Stimulated activated CD8-positive, alpha-beta memory T cell treated with anti-CD3 and anti-CD28 coated beads, Interleukin-12 subunit alpha, Interleukin-12 subunit beta, amount 100 ng/mL, for 1 hour (primary cell): ENCODE results near the gene MAGI1.

ENCODE experiments used
- DNase-seq: peaks from one replicate; pipeline ENCODE4 v3.0.0-alpha.2; 2020; ENCODE audit warnings: low read depth

Gene MAGI1

GRCh38 chr3:65478551-65479500 lies 559.9 kb downstream of the MAGI1 start:
- no peak for DNase-seq

- DNase-seq = no peak
Measured at GRCh38 chr3:65473736-65474135, 565.0 kb downstream of the MAGI1 start.

- DNase-seq = no peak
Measured at GRCh38 chr3:65472501-65472900, 566.2 kb downstream of the MAGI1 start.

- no peak for DNase-seq
Measured at GRCh38 chr3:65466300-65466988, 572.3 kb downstream of the MAGI1 start.

GRCh38 chr3:65449841-65450428 lies 588.8 kb downstream of the MAGI1 start:
- no peak for DNase-seq

- no peak for DNase-seq
Measured at GRCh38 chr3:65448120-65448519, 590.6 kb downstream of the MAGI1 start.

GRCh38 chr3:65445573-65446169 lies 593.0 kb downstream of the MAGI1 start:
- DNase-seq = no peak

- DNase-seq = no peak
Measured at GRCh38 chr3:65444447-65444815, 594.3 kb downstream of the MAGI1 start.

- DNase-seq = no peak
Measured at GRCh38 chr3:65443739-65444446, 594.8 kb downstream of the MAGI1 start.

GRCh38 chr3:65439641-65440284 lies 599.0 kb downstream of the MAGI1 start:
- no peak for DNase-seq

- DNase-seq = no peak
Measured at GRCh38 chr3:65438612-65439011, 600.1 kb downstream of the MAGI1 start.

GRCh38 chr3:65438096-65438495 lies 600.6 kb downstream of the MAGI1 start:
- DNase-seq = no peak

GRCh38 chr3:65436580-65436979 lies 602.1 kb downstream of the MAGI1 start:
- DNase-seq = no peak

- no peak for DNase-seq
Measured at GRCh38 chr3:65433480-65433879, 605.2 kb downstream of the MAGI1 start.

GRCh38 chr3:65432388-65433003 lies 606.2 kb downstream of the MAGI1 start:
- no peak for DNase-seq

GRCh38 chr3:65425880-65426279 lies 612.8 kb downstream of the MAGI1 start:
- no peak for DNase-seq

GRCh38 chr3:65422154-65422553 lies 616.6 kb downstream of the MAGI1 start:
- no peak for DNase-seq

- DNase-seq = no peak
Measured at GRCh38 chr3:65419233-65419632, 619.5 kb downstream of the MAGI1 start.

GRCh38 chr3:65413891-65414290 lies 624.8 kb downstream of the MAGI1 start:
- no peak for DNase-seq

- DNase-seq = no peak
Measured at GRCh38 chr3:65412588-65412987, 626.1 kb downstream of the MAGI1 start.

GRCh38 chr3:65411367-65411766 lies 627.4 kb downstream of the MAGI1 start:
- DNase-seq = no peak
